Mucosa of rectum (tissue), 2 donors: Measurements from ENCODE around the gene TOR3A.

ENCODE experiments used
- H3K27ac ChIP-seq, 2 donors: one replicate each; pipeline ENCODE4 v1.7.0; 2013; ENCODE audit warnings: inconsistent platforms in 2 of 2, low read depth in 2 of 2, low read length in 2 of 2
- H3K27me3 ChIP-seq, 2 donors: one replicate each; pipeline ENCODE4 v1.7.0; 2013; ENCODE audit warnings: low read length in 2 of 2; ENCODE audit not compliant: control insufficient read depth in 2 of 2, insufficient read depth in 2 of 2
- H3K36me3 ChIP-seq, 2 donors: one replicate each; pipeline ENCODE4 v1.7.0; 2013; ENCODE audit warnings: low read length in 2 of 2; ENCODE audit not compliant: control insufficient read depth in 2 of 2, insufficient read depth in 2 of 2
- H3K4me1 ChIP-seq, 2 donors: one replicate each; pipeline ENCODE4 v1.7.0; 2013; ENCODE audit warnings: low read length in 2 of 2, mild to moderate bottlenecking in 1 of 2; ENCODE audit not compliant: control insufficient read depth in 2 of 2, insufficient read depth in 2 of 2
- H3K4me3 ChIP-seq, 2 donors: one replicate each; pipeline ENCODE4 v1.7.0; 2013; ENCODE audit warnings: low read length in 2 of 2
- H3K9ac ChIP-seq, 2 donors: one replicate each; pipeline ENCODE4 v1.7.0; 2013; ENCODE audit warnings: low read length in 2 of 2, low read depth in 1 of 2, mild to moderate bottlenecking in 1 of 2
- H3K9me3 ChIP-seq, 2 donors: one replicate each; pipeline ENCODE4 v1.7.0; 2013; ENCODE audit warnings: low read length in 2 of 2; ENCODE audit not compliant: control insufficient read depth in 2 of 2
- donor health status: healthy.
- donor health status: Normal muscosa, but diverticular disease.

TOR3A gene

GRCh38 chr1:179104611-179105250 lies 22.9 kb downstream of the TOR3A start:
- no peak overlapping the region for H3K27ac ChIP-seq
- no peak overlapping the region for H3K9ac ChIP-seq
- H3K9me3 ChIP-seq, result no peaks in the 10 kb centered on the region
- no peak overlapping the region for H3K4me3 ChIP-seq
- peaks cover 18 to 25% of the 10 kb centered on the region in 2 donors for H3K36me3 ChIP-seq
- H3K4me1 ChIP-seq, result no peaks in the 10 kb centered on the region
- no peaks in the 10 kb centered on the region for H3K27me3 ChIP-seq

GRCh38 chr1:179105393-179105792 lies 23.5 kb downstream of the TOR3A start:
- H3K36me3 ChIP-seq, result peaks cover 25 to 30% of the 10 kb centered on the region in 2 donors
- H3K9ac ChIP-seq, result no peak overlapping the region
- H3K9me3 ChIP-seq, result no peaks in the 10 kb centered on the region
- H3K27me3 ChIP-seq, result no peaks in the 10 kb centered on the region
- H3K27ac ChIP-seq, result no peak overlapping the region
- H3K4me1 ChIP-seq, result no peaks in the 10 kb centered on the region
- H3K4me3 ChIP-seq, result no peak overlapping the region

GRCh38 chr1:179107706-179108629 lies 26.1 kb downstream of the TOR3A start:
- Histone ChIP-seq H3K27ac (no peak overlapping the region), H3K27me3 (no peaks in the 10 kb centered on the region), H3K36me3 (peaks cover 28 to 43% of the 10 kb centered on the region in 2 donors), H3K4me3 (no peak overlapping the region), H3K4me1 (no peaks in the 10 kb centered on the region), H3K9ac (no peak overlapping the region), H3K9me3 (no peaks in the 10 kb centered on the region)

- Histone ChIP-seq H3K9ac (no peak overlapping the region), H3K27me3 (no peaks in the 10 kb centered on the region), H3K4me3 (no peak overlapping the region), H3K9me3 (no peaks in the 10 kb centered on the region), H3K27ac (no peak overlapping the region), H3K4me1 (no peaks in the 10 kb centered on the region), H3K36me3 (peaks cover 28 to 43% of the 10 kb centered on the region in 2 donors)
Observed at GRCh38 chr1:179108644-179109043, 26.8 kb downstream of the TOR3A start.

GRCh38 chr1:179115181-179115580 lies 33.3 kb downstream of the TOR3A start:
- H3K4me3 ChIP-seq, result no peak overlapping the region
- H3K4me1 ChIP-seq, result peaks cover 0 to 9% of the 10 kb centered on the region in 2 donors
- H3K9me3 ChIP-seq, result no peaks in the 10 kb centered on the region
- no peak overlapping the region for H3K27ac ChIP-seq
- H3K27me3 ChIP-seq, result no peaks in the 10 kb centered on the region
- H3K36me3 ChIP-seq, result peaks cover 12 to 32% of the 10 kb centered on the region in 2 donors
- H3K9ac ChIP-seq, result no peak overlapping the region

- no peak overlapping the region for H3K4me3 ChIP-seq
- H3K9ac ChIP-seq, result no peak overlapping the region
- H3K27ac ChIP-seq, result no peak overlapping the region
- H3K27me3 ChIP-seq, result no peaks in the 10 kb centered on the region
- peaks cover 9 to 18% of the 10 kb centered on the region in 2 donors for H3K36me3 ChIP-seq
- H3K9me3 ChIP-seq, result no peaks in the 10 kb centered on the region
- H3K4me1 ChIP-seq, result peaks cover 0 to 9% of the 10 kb centered on the region in 2 donors
Observed at GRCh38 chr1:179119513-179119912, 37.6 kb downstream of the TOR3A start.

GRCh38 chr1:179120736-179121135 lies 38.9 kb downstream of the TOR3A start:
- Histone ChIP-seq H3K36me3 (peaks cover 9 to 14% of the 10 kb centered on the region in 2 donors), H3K27me3 (no peaks in the 10 kb centered on the region), H3K27ac (no peak overlapping the region)

GRCh38 chr1:179121159-179121938 lies 39.5 kb downstream of the TOR3A start:
- no peaks in the 10 kb centered on the region for H3K27me3 ChIP-seq
- H3K27ac ChIP-seq, result no peak overlapping the region
- H3K4me3 ChIP-seq, result no peak overlapping the region
- peaks cover 0 to 9% of the 10 kb centered on the region in 2 donors for H3K4me1 ChIP-seq
- H3K9me3 ChIP-seq, result no peaks in the 10 kb centered on the region
- H3K36me3 ChIP-seq, result peaks cover 11 to 14% of the 10 kb centered on the region in 2 donors
- H3K9ac ChIP-seq, result no peak overlapping the region

More at GRCh38 chr1:179120736-179121135, 38.9 kb downstream of the TOR3A start:
- H3K9me3 ChIP-seq, result no peaks in the 10 kb centered on the region
- no peak overlapping the region for H3K9ac ChIP-seq
- no peak overlapping the region for H3K4me3 ChIP-seq
- H3K4me1 ChIP-seq, result peaks cover 0 to 9% of the 10 kb centered on the region in 2 donors

- no peak overlapping the region for H3K9ac ChIP-seq
- H3K4me1 ChIP-seq, result peaks cover 2 to 5% of the 10 kb centered on the region in 2 donors
- no peaks in the 10 kb centered on the region for H3K9me3 ChIP-seq
- no peak overlapping the region for H3K27ac ChIP-seq
- no peak overlapping the region for H3K4me3 ChIP-seq
- peaks cover 5% of the 10 kb centered on the region in 2 donors for H3K36me3 ChIP-seq
- no peaks in the 10 kb centered on the region for H3K27me3 ChIP-seq
Observed at GRCh38 chr1:179124873-179125272, 43.0 kb downstream of the TOR3A start.
